GM12878 (cell line): ENCODE measurements around the gene CNGA4.

ENCODE experiments used
- BRCA1 ChIP-seq: IDR thresholded peaks from 2 replicates; pipeline ENCODE4 v1.6.1; 2011; ENCODE audit warnings: low read depth, low read length, improper control_type of control experiment
- CEBPB ChIP-seq, 2 experiments: fragments of 150-350 bp in 1 of 2; IDR thresholded peaks; 2 replicates each; pipeline ENCODE4 v1.6.1; 2012 to 2014; ENCODE audit warnings: low read depth in 2 of 2, low read length in 2 of 2, borderline replicate concordance in 1 of 2, inconsistent platforms in 1 of 2
- CREM ChIP-seq: IDR thresholded peaks from 2 replicates; pipeline ENCODE4 v1.6.1; 2014; ENCODE audit warnings: antibody characterized with exemption, low read depth
- CTCF ChIP-seq, 3 experiments: IDR thresholded peaks in 2 of 3; conservative IDR thresholded peaks in 1 of 3; 2 replicates each; pipeline ENCODE4 v1.5.1; 2011; ENCODE audit warnings: low read depth in 3 of 3, low read length in 3 of 3, mild to moderate bottlenecking in 3 of 3, control low read depth in 2 of 3, moderate library complexity in 2 of 3, inconsistent platforms in 1 of 3, mixed read lengths in 1 of 3; ENCODE audit not compliant: control insufficient read depth in 2 of 3, insufficient read depth in 1 of 3; ENCODE audit errors: extremely low read depth in 1 of 3
- EP300 ChIP-seq, 2 experiments: fragments of 150-350 bp in 1 of 2; IDR thresholded peaks; 2 replicates each; pipeline ENCODE4 v1.6.1; 2011 to 2012; ENCODE audit warnings: low read depth in 2 of 2, low read length in 2 of 2, borderline replicate concordance in 1 of 2, improper control_type of control experiment in 1 of 2, inconsistent platforms in 1 of 2; ENCODE audit not compliant: control insufficient read depth in 1 of 2
- HCFC1 ChIP-seq: fragments of 150-350 bp; IDR thresholded peaks from 2 replicates; pipeline ENCODE4 v1.6.1; 2014; ENCODE audit warnings: low read length
- NFYB ChIP-seq: IDR thresholded peaks from 2 replicates; pipeline ENCODE4 v1.6.1; 2011; ENCODE audit warnings: low read depth, mild to moderate bottlenecking, low read length, improper control_type of control experiment, moderate library complexity; ENCODE audit not compliant: insufficient read depth
- POLR2A ChIP-seq: IDR thresholded peaks from 2 replicates; pipeline ENCODE4 v1.6.1; 2011; ENCODE audit warnings: low read depth, mild to moderate bottlenecking, low read length
- POLR2AphosphoS5 ChIP-seq: IDR thresholded peaks from 2 replicates; pipeline ENCODE4 v1.6.1; 2011; ENCODE audit warnings: mild to moderate bottlenecking, low read length, inconsistent platforms
- SIN3A ChIP-seq: IDR thresholded peaks from 2 replicates; pipeline ENCODE4 v1.6.1; 2012; ENCODE audit warnings: low read depth, low read length, improper control_type of control experiment
- TAF1 ChIP-seq: IDR thresholded peaks from 2 replicates; pipeline ENCODE4 v1.6.1; 2011; ENCODE audit warnings: mild to moderate bottlenecking, low read depth, low read length, borderline replicate concordance

- TF ChIP-seq BRCA1: no peak
- no peak for TF ChIP-seq SIN3A
- no peak for TF ChIP-seq POLR2A
- TF ChIP-seq NFYB: no peak
- no peak for TF ChIP-seq POLR2AphosphoS5
- TF ChIP-seq CEBPB (IDR thresholded peaks at IDR 0.05; ENCODE audit: borderline replicate concordance in 1 of 2, low read depth in 2 of 2, low read length in 2 of 2): no peak
- no peak for TF ChIP-seq CREM
- TF ChIP-seq TAF1: no peak
- no peak for TF ChIP-seq EP300 (IDR thresholded peaks at IDR 0.05; ENCODE audit: borderline replicate concordance in 1 of 2, control insufficient read depth in 1 of 2, low read depth in 2 of 2, low read length in 2 of 2)
- no peak for TF ChIP-seq CTCF (IDR thresholded peaks at IDR 0.05 in 2 of 3, conservative IDR thresholded peaks at IDR 0.05 in 1 of 3; ENCODE audit: control insufficient read depth in 2 of 3, extremely low read depth in 1 of 3, insufficient read depth in 1 of 3, low read depth in 3 of 3, low read length in 3 of 3)
- TF ChIP-seq HCFC1: no peak
Measured at GRCh38 chr11:6258141-6258540, 19.3 kb downstream of the CNGA4 start.
